ENCODE results near the gene DFFB.

DNA sequence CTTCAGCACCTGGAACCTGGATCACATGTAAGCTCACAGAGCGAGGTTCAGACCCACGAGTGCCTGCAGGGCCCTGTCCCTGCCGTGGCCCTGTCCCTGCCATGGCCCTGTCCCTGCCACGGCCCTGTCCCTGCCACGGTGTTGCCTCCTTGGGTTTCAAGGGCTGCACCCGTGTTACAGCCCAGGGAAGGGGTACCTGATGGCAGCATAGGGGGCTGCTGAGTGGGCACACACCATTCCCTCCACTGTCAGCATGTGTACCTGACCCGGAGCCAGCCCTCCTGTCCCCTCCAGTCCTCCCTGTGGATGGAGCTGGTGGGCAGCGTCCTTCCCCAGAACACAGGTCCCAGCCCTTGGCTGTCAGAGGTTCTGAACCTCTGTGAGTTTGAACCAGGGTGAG, 15.3 kb downstream of the DFFB start:
- no peak for TF ChIP-seq POLR2A (IDR thresholded peaks at IDR 0.05; ENCODE audit: low read depth, low read length)
- TF ChIP-seq POLR2AphosphoS5 (IDR thresholded peaks at IDR 0.05; ENCODE audit: low read depth, low read length): no peak
